Mammary epithelial cell (primary cell): ENCODE measurements around the gene PACSIN1.

ENCODE experiments used
- CTCF ChIP-seq, 2 donors: IDR thresholded peaks in 1 of 2; conservative IDR thresholded peaks in 1 of 2; 2 replicates each; pipeline ENCODE4 v1.5.1; 2011 to 2012; ENCODE audit warnings: inconsistent platforms in 2 of 2, low read length in 2 of 2, mild to moderate bottlenecking in 2 of 2, control low read depth in 1 of 2, low read depth in 1 of 2; ENCODE audit not compliant: insufficient read depth in 1 of 2; ENCODE audit errors: extremely low read depth in 1 of 2
- EZH2 ChIP-seq: IDR thresholded peaks from 2 replicates; pipeline ENCODE4 v1.6.1; 2012; ENCODE audit warnings: low read length, inconsistent platforms, borderline replicate concordance

DNA sequence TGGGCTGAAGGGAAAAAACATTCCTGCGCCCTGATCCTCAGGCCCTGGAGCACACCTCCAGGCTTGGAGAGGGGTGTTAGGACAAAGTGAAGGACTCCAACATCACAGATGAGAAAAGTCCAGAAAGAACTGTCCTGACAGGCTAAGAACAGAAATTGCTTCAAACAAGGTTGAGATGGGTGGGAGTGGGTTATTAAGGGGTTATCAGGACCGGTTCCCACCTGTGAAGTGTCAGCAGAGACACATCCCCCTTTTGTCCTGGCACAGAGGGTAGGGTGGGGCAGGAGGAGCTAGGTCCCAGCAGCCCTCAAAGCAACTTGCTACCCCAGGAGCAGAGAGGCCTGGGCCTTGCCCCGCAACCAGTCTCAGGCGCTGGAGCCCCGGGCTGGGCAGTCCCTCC is 86.7 kb downstream of the PACSIN1 start:
- no peak for TF ChIP-seq CTCF (conservative IDR thresholded peaks at IDR 0.05 in 1 of 2, IDR thresholded peaks at IDR 0.05 in 1 of 2; ENCODE audit: extremely low read depth in 1 of 2, insufficient read depth in 1 of 2, low read depth in 1 of 2, low read length in 2 of 2)
- no peak for TF ChIP-seq EZH2
